HepG2 (cell line): ENCODE data around the gene PRM3. TPM values are rescaled to one million over a fixed set of nuclear protein-coding genes. Genes with fewer than 3 reads are reported as not detected.

Experiments used
- CSRNP2 ChIP-seq: sonication (generic); formaldehyde crosslinking; conservative IDR thresholded peaks from 2 replicates; pipeline ENCODE4 v1.8.0; 2022; ENCODE audit warnings: low read depth, missing genetic modification reagents
- FOSL1 ChIP-seq: sonication (generic); formaldehyde crosslinking; IDR thresholded peaks from 2 replicates; pipeline ENCODE4 v1.9.0; 2021; ENCODE audit warnings: missing genetic modification reagents, borderline replicate concordance
- HBP1 ChIP-seq: IDR thresholded peaks from 2 replicates; pipeline ENCODE4 v1.6.1; 2016; ENCODE audit warnings: low read depth, control low read depth
- KLF12 ChIP-seq: sonication (generic); formaldehyde crosslinking; IDR thresholded peaks from 2 replicates; pipeline ENCODE4 v1.4.0; 2020; ENCODE audit warnings: missing genetic modification reagents, borderline replicate concordance
- MLXIP ChIP-seq: sonication (generic); formaldehyde crosslinking; IDR thresholded peaks from 2 replicates; pipeline ENCODE4 v1.9.0; 2021; ENCODE audit warnings: missing genetic modification reagents, borderline replicate concordance
- NR2C2 ChIP-seq: sonication (generic); formaldehyde crosslinking; IDR thresholded peaks from 2 replicates; pipeline ENCODE4 v1.4.0; 2020; ENCODE audit warnings: missing genetic modification reagents, mild to moderate bottlenecking, moderate library complexity, borderline replicate concordance
- RXRB ChIP-seq: IDR thresholded peaks from 2 replicates; pipeline ENCODE4 v1.6.1; 2016; ENCODE audit warnings: borderline replicate concordance, missing genetic modification reagents, missing compliant biosample characterization
- SNAPC5 ChIP-seq: sonication (generic); formaldehyde crosslinking; IDR thresholded peaks from 2 replicates; pipeline ENCODE4 v1.8.1; 2023; ENCODE audit warnings: mild to moderate bottlenecking, missing genetic modification reagents, borderline replicate concordance
- ZNF142 ChIP-seq: sonication (generic); formaldehyde crosslinking; IDR thresholded peaks from 2 replicates; pipeline ENCODE4 v1.4.0; 2020; ENCODE audit warnings: missing genetic modification reagents
- ZNF296 ChIP-seq: sonication (generic); formaldehyde crosslinking; conservative IDR thresholded peaks from 2 replicates; pipeline ENCODE4 v1.5.0; 2020; ENCODE audit warnings: mild to moderate bottlenecking, missing genetic modification reagents
- ZNF432 ChIP-seq: sonication (generic); formaldehyde crosslinking; IDR thresholded peaks from 2 replicates; pipeline ENCODE4 v1.5.0; 2020; ENCODE audit warnings: missing genetic modification reagents, mild to moderate bottlenecking, borderline replicate concordance
- ZNF7 ChIP-seq: IDR thresholded peaks from 2 replicates; pipeline ENCODE4 v1.6.1; 2016; ENCODE audit warnings: missing biosample characterization, missing genetic modification reagents
- polyA plus RNA-seq, 8 experiments: library from polyadenylated mRNA; depleted of rRNA in 3 of 8; stranded (reverse) in 7 of 8; unstranded in 1 of 8; fragments of >200 nt; fragmentation: Illumina TruSeq in 4 of 8; extraction: Trizol in 4 of 8; gene quantifications; 2 replicates each; pipeline versions ENCODE4 v1.2.1 to v1.2.3, GENCODE V29; 2011 to 2016; ENCODE audit warnings: low read depth in 4 of 8, missing spikeins in 1 of 8, mixed read lengths in 1 of 8; ENCODE audit not compliant: insufficient read depth in 1 of 8
- total RNA-seq, 5 experiments: library from RNA; depleted of rRNA; stranded (reverse); fragments of >200 nt; fragmentation: Illumina TruSeq; extraction: Trizol; gene quantifications; 2 replicates each; pipeline ENCODE4 v1.2.3, GENCODE V29; 2016; ENCODE audit warnings: low read depth in 1 of 5
- TF ChIP-seq, protein P1 (sequence below): sonication (generic); formaldehyde crosslinking; IDR thresholded peaks from 2 replicates; pipeline ENCODE4 v1.8.0; 2022; ENCODE audit warnings: low read depth, missing genetic modification reagents

Gene PRM3
- total and polyA plus RNA-seq, 2 of the 13 experiments (the other 11 are each of a cell fraction or from before 2014, with no cell fraction given), result not detected

- no peak for TF ChIP-seq HBP1 (CRISPR knock-in tag)
- 0 out of 2 replicates have a peak, but pooled peaks have one; percentile 73 for TF ChIP-seq KLF12 (CRISPR knock-in tag)
- TF ChIP-seq ZNF432 (CRISPR knock-in tag), result no peak
- TF ChIP-seq FOSL1 (CRISPR knock-in tag), result no peak
- no peak; the same call in 1 of the 2 replicates for TF ChIP-seq ZNF296 (CRISPR knock-in tag)
- no peak for TF ChIP-seq MLXIP (CRISPR knock-in tag)
- peak; percentile 61; the same call in 1 of the 2 replicates for TF ChIP-seq SNAPC5
- no peak for TF ChIP-seq ZNF7 (CRISPR knock-in tag)
- TF ChIP-seq, protein P1, sequence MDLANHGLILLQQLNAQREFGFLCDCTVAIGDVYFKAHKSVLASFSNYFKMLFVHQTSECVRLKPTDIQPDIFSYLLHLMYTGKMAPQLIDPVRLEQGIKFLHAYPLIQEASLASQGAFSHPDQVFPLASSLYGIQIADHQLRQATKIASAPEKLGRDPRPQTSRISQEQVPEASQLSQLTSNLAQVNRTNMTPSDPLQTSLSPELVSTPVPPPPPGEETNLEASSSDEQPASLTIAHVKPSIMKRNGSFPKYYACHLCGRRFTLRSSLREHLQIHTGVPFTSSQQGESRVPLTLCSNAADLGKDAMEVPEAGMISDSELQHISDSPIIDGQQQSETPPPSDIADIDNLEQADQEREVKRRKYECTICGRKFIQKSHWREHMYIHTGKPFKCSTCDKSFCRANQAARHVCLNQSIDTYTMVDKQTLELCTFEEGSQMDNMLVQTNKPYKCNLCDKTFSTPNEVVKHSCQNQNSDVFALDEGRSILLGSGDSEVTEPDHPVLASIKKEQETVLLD (CRISPR knock-in tag), result no peak
- TF ChIP-seq ZNF142 (CRISPR knock-in tag), result peak; percentile 16; the same call in 1 of the 2 replicates
- no peak for TF ChIP-seq RXRB (CRISPR knock-in tag)
- no peak for TF ChIP-seq CSRNP2
- TF ChIP-seq NR2C2 (CRISPR knock-in tag), result no peak
Measured at GRCh38 chr16:11278681-11279628, 5.5 kb upstream of the PRM3 start (continued).
